Measurements from ENCODE around the gene MORN5. TPM values are rescaled to one million over a fixed set of nuclear protein-coding genes. Genes with fewer than 3 reads are reported as not detected.

The MORN5 gene
- total RNA-seq, 1 donor: 0.36 TPM

DNA sequence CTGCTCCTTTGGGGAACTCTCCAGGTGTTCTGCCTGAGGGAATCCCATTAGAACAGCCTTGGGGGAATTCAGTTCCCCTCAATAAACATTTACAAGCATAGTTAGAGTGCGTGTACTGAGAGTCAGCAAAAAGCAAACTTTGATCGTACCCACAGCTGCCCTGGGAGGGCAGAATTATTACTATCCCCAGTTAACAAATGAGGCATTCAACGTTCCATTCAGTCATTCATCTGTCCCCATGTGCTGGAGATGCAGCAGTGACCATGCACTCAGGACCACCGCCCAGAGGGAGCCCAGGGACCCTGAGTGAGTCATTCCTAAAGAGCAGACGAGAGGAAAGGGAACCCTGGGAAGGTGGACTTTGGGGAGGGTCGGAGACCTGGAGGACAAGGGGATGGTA, 47.5 kb upstream of the MORN5 start:
- Histone ChIP-seq H3K4me3 (ENCODE audit: insufficient read depth, low read length) (no peak overlapping the region), H2AFZ (ENCODE audit: low read length) (no peak overlapping the region), H3K4me2 (ENCODE audit: insufficient read depth, low read length) (no peak overlapping the region), H4K20me1 (ENCODE audit: insufficient read depth, low read length) (no peaks in the 10 kb centered on the region), H3K36me3 (ENCODE audit: insufficient read depth, low read length) (no peaks in the 10 kb centered on the region), H3K27me3 (ENCODE audit: insufficient read depth, low read length) (no peaks in the 10 kb centered on the region), H3K27ac (ENCODE audit: low read depth, low read length) (no peak overlapping the region), H3K9me3 (ENCODE audit: low read depth, low read length) (no peaks in the 10 kb centered on the region), H3K79me2 (ENCODE audit: insufficient read depth, low read length) (no peaks in the 10 kb centered on the region), H3K4me1 (ENCODE audit: insufficient read depth, low read length) (no peaks in the 10 kb centered on the region)
- no peak for TF ChIP-seq CTCF (IDR thresholded peaks at IDR 0.05; ENCODE audit: extremely low read depth, low read depth, low read length)
- DNase-seq (ENCODE audit: insufficient read length, low spot score, missing footprints): peak; percentile 73

DNA sequence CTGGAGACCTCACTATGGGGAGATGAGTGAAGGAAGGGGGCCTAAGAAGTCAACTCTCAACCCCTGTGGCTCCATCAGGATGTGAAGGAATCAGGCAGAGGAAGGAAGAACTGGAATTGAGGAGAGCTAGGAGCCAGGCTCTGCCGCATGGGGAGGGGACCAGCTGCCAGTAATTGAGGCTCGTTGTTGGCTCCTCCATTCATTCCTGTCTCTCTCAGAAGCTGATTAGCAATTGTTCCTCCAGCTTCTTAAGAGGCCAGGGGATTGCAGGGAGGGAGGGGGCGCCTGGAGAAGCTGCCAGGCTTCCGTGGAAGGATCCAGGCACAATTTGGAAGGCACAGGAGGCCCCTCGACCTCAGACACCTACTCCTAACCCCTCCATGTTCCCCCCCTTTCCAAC, 46.1 kb upstream of the MORN5 start:
- H3K36me3 ChIP-seq (ENCODE audit: insufficient read depth, low read length): no peaks in the 10 kb centered on the region
- no peak for DNase-seq (ENCODE audit: insufficient read length, low spot score, missing footprints)
- H3K4me1 ChIP-seq (ENCODE audit: insufficient read depth, low read length): no peaks in the 10 kb centered on the region
- no peaks in the 10 kb centered on the region for H3K27me3 ChIP-seq (ENCODE audit: insufficient read depth, low read length)
- no peaks in the 10 kb centered on the region for H3K79me2 ChIP-seq (ENCODE audit: insufficient read depth, low read length)
- H2AFZ ChIP-seq (ENCODE audit: low read length): no peak overlapping the region
- H3K9me3 ChIP-seq (ENCODE audit: low read depth, low read length): no peaks in the 10 kb centered on the region
- no peak for TF ChIP-seq CTCF (IDR thresholded peaks at IDR 0.05; ENCODE audit: extremely low read depth, low read depth, low read length)
- no peak overlapping the region for H3K4me3 ChIP-seq (ENCODE audit: insufficient read depth, low read length)
- no peak overlapping the region for H3K4me2 ChIP-seq (ENCODE audit: insufficient read depth, low read length)
- H3K27ac ChIP-seq (ENCODE audit: low read depth, low read length): no peak overlapping the region
- H4K20me1 ChIP-seq (ENCODE audit: insufficient read depth, low read length): no peaks in the 10 kb centered on the region

DNA sequence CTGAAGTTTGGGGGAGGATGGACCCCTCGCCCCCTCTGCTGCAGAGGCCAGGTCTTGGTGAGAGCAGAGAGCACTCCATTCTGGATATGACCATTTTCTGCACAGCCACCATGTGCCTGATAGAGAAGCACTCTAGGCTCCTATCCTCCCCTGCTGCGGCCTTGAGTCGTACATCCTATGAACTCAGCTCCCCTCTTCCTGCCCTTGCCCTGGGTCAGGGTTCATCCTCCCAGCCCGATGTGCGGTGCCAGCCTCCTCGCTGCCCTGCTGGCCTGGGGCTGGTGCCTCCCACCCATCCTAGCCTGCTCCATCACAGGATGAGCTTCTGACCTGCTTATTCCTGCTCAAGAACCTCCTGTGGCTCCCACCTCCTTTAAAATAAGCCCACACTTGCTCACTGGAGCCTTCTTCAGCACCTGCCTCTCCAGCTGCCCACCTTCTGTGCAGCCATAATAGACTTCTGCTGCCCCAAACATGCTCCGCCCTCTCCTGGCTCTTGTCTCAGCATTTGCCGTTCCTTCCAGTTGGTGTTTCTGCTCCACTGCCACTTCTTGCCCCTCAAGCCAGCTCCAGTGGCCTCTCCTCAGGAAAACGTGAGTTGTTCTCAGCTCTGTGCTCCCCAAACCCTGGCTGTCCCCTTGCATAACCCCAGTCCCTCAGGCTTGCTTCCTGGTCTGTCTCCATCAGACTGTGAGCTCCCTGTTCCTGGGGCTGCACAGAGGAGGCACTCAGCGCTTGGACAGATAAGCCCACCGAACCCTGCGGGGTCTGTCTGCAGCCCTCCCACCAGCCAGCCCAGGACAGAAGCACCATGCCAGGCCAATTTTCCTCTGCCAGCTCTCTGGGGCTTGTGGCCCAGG, 44.3 kb upstream of the MORN5 start:
- no peaks in the 10 kb centered on the region for H3K79me2 ChIP-seq (ENCODE audit: insufficient read depth, low read length)
- H3K4me2 ChIP-seq (ENCODE audit: insufficient read depth, low read length): no peak overlapping the region
- H3K36me3 ChIP-seq (ENCODE audit: insufficient read depth, low read length): no peaks in the 10 kb centered on the region
- H2AFZ ChIP-seq (ENCODE audit: low read length): no peak overlapping the region
- no peaks in the 10 kb centered on the region for H4K20me1 ChIP-seq (ENCODE audit: insufficient read depth, low read length)
- H3K4me1 ChIP-seq (ENCODE audit: insufficient read depth, low read length): no peaks in the 10 kb centered on the region
- no peak overlapping the region for H3K4me3 ChIP-seq (ENCODE audit: insufficient read depth, low read length)
- no peaks in the 10 kb centered on the region for H3K27me3 ChIP-seq (ENCODE audit: insufficient read depth, low read length)
- no peak for TF ChIP-seq CTCF (IDR thresholded peaks at IDR 0.05; ENCODE audit: extremely low read depth, low read depth, low read length)
- peak; percentile 48 for DNase-seq (ENCODE audit: insufficient read length, low spot score, missing footprints)
- H3K27ac ChIP-seq (ENCODE audit: low read depth, low read length): no peak overlapping the region
- no peaks in the 10 kb centered on the region for H3K9me3 ChIP-seq (ENCODE audit: low read depth, low read length)

- Histone ChIP-seq H3K79me2 (ENCODE audit: insufficient read depth, low read length) (no peaks in the 10 kb centered on the region), H4K20me1 (ENCODE audit: insufficient read depth, low read length) (no peaks in the 10 kb centered on the region), H3K36me3 (ENCODE audit: insufficient read depth, low read length) (no peaks in the 10 kb centered on the region), H3K27me3 (ENCODE audit: insufficient read depth, low read length) (no peaks in the 10 kb centered on the region), H3K27ac (ENCODE audit: low read depth, low read length) (no peak overlapping the region), H3K4me1 (ENCODE audit: insufficient read depth, low read length) (no peaks in the 10 kb centered on the region), H2AFZ (ENCODE audit: low read length) (no peak overlapping the region), H3K4me3 (ENCODE audit: insufficient read depth, low read length) (no peak overlapping the region), H3K4me2 (ENCODE audit: insufficient read depth, low read length) (no peak overlapping the region), H3K9me3 (ENCODE audit: low read depth, low read length) (no peaks in the 10 kb centered on the region)
- TF ChIP-seq CTCF (IDR thresholded peaks at IDR 0.05; ENCODE audit: extremely low read depth, low read depth, low read length): no peak
- DNase-seq (ENCODE audit: insufficient read length, low spot score, missing footprints): peak; percentile 47
Measured at GRCh38 chr9:122116040-122116439, 43.7 kb upstream of the MORN5 start.
